Inferior parietal cortex (tissue), 1 donor: ENCODE data around the gene SSH2.
A peak's percentile ranks its signal among the peaks of the same experiment; 100 is the strongest.
"Not testable (repeated sequence)": the region's sequence is repeated elsewhere in the genome, so short reads cannot be mapped to it uniquely, and the experiment has no call there.

Experiments
- DNase-seq: peaks from one replicate; pipeline ENCODE4 v3.0.0-alpha.2; 2016; ENCODE audit errors: extremely low spot score

SSH2 gene

GRCh38 chr17:29836643-29837042 lies 93.4 kb downstream of the SSH2 start:
- no peak for DNase-seq

GRCh38 chr17:29835435-29836351 lies 94.3 kb downstream of the SSH2 start:
- DNase-seq, result no peak

- DNase-seq, result no peak
Measured at GRCh38 chr17:29833801-29834200, 96.2 kb downstream of the SSH2 start.

GRCh38 chr17:29828676-29829284 lies 101.2 kb downstream of the SSH2 start:
- DNase-seq, result no peak

GRCh38 chr17:29827179-29827578 lies 102.8 kb downstream of the SSH2 start:
- DNase-seq, result no peak

- no peak for DNase-seq
Measured at GRCh38 chr17:29826114-29826692, 103.8 kb downstream of the SSH2 start.

- DNase-seq, result no peak
Measured at GRCh38 chr17:29825604-29826003, 104.4 kb downstream of the SSH2 start.

- no peak for DNase-seq
Measured at GRCh38 chr17:29821897-29822296, 108.1 kb downstream of the SSH2 start.

GRCh38 chr17:29820425-29820824 lies 109.6 kb downstream of the SSH2 start:
- DNase-seq, result no peak

GRCh38 chr17:29807520-29808361 lies 122.3 kb downstream of the SSH2 start:
- peak; percentile 86 for DNase-seq

GRCh38 chr17:29802246-29802645 lies 127.8 kb downstream of the SSH2 start:
- DNase-seq, result no peak

- no peak for DNase-seq
Measured at GRCh38 chr17:29800457-29800856, 129.6 kb downstream of the SSH2 start.

GRCh38 chr17:29796652-29797051 lies 133.4 kb downstream of the SSH2 start:
- no peak for DNase-seq

- DNase-seq, result no peak
Measured at GRCh38 chr17:29793501-29793900, 136.5 kb downstream of the SSH2 start.

GRCh38 chr17:29791336-29792080 lies 138.5 kb downstream of the SSH2 start:
- no peak for DNase-seq

GRCh38 chr17:29789196-29790170 lies 140.5 kb downstream of the SSH2 start:
- DNase-seq, result no peak

GRCh38 chr17:29787995-29788394 lies 142.0 kb downstream of the SSH2 start:
- no peak for DNase-seq

- no peak for DNase-seq
Measured at GRCh38 chr17:29782917-29783316, 147.1 kb downstream of the SSH2 start.

- not testable (repeated sequence) for DNase-seq
Measured at GRCh38 chr17:29779812-29780190, 150.2 kb downstream of the SSH2 start.
